HG02938 (cell line): ENCODE measurements around the gene FCHSD2.

Experiments used
- ATAC-seq: cut with Tn5 transposase; IDR thresholded peaks from one replicate; pipeline ENCODE4 v1.9.1; 2021; ENCODE audit warnings: mild to moderate bottlenecking, moderate library complexity; ENCODE audit not compliant: unreplicated experiment

FCHSD2 gene

DNA sequence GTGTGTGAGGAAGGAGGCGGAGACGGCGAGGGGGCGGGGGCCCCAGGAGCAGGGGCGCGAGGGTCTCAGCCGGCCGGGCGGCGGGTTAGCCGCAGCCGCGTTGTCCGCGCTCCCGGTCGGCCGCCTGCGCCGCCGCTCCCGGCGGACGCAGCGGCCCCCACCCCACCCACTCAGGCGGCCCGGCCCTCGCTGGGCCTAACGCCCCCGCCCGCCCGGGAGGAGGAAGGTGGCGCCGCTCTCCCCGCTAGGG, at the start of gene FCHSD2:
Gene FCHSD2, minus strand, starts transcription at position 191 of the 250 bp plus-strand sequence. CDS start 441 bp downstream, outside the sequence.
- ATAC-seq, result no peak

DNA sequence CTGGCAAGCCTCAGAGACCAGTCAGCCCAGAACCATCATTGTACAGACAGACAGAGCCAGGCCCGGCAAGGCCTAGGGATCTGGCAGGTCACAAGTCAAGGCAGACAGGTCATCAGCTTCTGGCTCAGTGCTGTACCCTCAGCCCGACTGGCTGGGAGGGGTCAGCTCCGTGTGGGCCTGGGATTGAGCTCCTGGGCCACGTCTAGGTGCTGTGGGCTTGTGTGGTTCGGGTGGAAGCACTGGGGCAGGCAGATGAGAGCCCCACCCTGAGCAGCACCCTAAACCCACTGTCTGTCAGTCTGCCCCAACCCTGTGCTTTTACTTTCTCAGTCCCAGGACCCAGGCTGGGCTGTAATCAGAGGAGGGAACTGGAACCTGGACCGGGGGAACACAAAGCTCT, 49.0 kb upstream of the FCHSD2 start:
- ATAC-seq, result no peak

DNA sequence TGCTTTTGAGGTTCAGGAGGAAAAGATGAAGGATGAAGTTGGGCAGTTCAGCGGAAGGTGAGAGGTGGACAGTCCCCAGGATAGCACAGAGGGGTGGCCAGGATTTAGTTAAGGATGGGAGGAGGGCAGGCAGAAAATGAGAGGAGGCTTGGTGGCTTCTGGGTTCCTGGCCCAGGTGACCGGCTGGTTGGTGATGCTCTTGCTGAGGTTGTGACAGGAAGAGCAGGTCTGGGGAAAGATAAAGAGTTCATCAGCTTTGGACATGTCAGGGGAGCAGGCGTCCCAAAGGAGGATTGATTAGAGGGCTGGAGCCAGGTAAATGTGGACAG, 48.4 kb upstream of the FCHSD2 start:
- ATAC-seq, result no peak

DNA sequence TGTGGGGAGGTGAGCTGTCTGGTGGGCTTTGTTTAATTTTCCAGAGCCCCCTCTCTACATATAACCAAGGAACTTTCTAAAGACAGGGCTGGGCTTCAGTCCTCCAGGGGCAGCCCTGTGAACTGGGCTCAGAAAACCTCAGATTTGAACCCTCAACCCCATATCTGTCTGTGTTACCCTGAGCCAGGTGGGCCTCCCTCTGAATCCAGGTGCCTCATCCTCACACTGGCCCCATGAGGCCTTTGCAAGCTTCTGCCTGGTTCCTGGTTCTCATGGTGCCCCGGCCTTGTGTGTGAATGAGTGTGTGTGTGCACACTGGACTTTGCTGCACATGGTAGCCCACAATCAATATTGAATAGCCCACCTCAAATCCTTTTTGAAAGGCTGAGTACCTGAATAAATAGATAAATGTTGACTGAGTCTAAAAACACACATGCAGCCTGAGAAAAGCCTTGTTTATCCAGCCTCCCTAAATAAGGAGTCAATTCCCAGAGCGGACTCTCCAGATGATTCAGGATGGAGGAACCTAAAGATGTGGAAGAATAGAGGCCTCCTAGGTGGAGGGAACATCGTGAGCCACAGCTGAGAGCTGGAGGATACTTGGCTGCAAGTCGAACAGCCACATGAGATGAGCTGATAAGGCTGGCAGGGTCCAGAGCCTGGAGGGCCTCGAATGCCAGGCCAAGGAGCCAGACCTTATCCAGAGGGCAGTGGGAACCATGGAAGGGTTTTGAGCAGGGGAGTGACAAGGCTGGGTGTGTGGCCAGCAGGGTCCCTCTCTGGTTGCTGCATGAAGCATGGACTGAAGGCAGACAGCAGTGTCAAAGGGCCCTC, 47.8 kb upstream of the FCHSD2 start:
- no peak for ATAC-seq

DNA sequence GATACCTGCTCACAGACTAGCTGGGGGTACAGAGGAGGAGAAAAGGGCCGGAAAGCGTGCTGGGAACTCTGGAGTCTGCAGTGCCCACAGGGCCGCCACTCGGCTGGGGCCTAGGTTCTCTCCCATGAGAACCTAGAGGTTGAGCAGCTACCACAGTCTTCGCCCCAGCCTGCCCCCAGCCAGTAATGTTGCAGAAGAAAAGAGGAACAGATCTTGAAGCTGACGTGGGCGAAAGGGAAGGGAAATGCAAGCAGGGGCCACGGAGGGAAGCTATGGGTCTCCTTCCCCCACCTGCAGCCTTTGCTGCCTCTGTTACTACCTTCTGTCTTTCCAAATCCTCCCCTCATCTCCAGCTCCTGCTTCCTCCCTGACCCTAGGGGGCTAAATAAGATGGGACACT, 47.2 kb upstream of the FCHSD2 start:
- ATAC-seq, result no peak

DNA sequence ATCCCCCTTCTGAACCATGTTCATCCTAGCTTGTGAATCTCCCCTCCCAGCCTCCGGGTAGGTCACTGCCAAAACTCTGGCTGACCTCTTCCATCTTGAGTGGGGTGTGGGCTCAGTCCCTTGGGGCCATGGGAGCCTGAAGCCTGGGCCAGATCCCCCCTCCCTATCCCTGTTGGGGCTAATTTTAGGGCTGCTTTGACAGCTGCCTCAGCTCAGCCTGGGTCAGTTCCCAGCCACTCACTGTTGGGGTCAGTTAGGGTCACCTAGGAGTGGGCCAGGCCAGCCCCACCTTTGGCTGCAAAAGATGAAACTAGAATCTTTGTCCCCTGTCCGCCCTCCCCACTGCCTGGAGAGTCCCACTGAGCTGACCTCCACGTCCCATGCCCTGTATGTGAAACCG, 46.2 kb upstream of the FCHSD2 start:
- ATAC-seq, result no peak

DNA sequence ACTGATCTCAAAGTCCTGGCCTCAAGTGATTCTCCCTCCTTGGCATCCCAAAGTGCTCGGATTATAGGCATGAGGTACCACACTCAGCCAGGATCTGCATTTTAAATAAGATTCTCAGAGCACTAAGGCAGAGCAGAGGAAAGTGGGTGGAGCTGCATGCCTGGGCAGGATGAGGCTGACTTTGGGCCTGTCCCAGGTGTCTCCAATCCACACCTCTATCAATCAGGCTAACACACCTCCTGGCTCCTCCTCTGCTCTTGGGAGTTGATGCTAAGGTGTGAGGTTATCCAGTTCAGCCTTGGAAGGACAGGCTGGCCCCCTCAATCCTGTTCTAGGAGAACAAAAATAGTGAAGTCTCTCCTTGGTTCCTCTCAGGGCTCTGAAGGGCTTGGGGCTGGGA, 45.7 kb upstream of the FCHSD2 start:
- no peak for ATAC-seq

DNA sequence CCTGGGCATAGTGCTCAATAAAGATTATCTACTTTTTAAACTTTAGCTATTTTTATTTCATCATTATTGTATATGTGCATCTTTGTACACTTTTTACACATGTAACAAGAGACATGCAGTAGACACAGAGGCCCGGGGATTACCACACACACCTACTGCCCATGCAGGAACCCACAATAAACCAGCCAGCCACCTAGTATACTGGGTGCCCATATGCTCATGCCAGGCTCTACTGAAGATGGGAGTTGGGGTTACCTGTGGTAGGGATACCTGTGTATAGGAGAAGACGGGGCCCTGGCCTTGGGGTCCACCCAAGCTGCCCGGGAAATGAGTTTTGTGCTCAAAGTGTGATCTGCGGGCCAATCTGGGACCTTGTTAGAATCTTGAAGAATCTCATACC, 44.8 kb upstream of the FCHSD2 start:
- no peak for ATAC-seq

DNA sequence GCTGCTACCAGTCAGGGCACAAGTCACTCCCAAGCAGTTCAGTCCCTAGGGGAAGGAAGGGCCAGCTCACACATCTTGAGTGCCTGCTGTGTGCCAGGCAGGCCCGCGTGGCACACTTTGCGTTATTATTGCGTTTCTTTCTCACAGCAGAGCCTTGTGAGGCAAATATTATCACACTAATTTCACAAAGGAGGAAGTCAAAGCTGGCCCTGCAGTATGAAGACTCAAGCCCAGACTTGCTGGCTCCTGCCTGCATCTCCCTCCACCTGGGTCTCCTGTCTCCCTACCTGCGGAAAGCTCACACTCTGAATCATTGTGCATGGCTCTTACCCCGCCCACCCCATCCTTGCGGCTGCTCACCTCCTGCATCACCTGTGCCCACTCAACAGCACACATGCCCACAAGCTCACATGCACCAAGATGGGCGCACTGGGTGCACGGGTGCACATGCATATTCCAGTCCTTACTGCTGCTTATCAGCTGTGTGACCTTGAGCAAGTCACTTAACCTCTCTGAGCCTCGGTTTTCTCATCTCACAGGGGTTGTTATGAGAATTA, 44.3 kb upstream of the FCHSD2 start:
- ATAC-seq, result no peak

DNA sequence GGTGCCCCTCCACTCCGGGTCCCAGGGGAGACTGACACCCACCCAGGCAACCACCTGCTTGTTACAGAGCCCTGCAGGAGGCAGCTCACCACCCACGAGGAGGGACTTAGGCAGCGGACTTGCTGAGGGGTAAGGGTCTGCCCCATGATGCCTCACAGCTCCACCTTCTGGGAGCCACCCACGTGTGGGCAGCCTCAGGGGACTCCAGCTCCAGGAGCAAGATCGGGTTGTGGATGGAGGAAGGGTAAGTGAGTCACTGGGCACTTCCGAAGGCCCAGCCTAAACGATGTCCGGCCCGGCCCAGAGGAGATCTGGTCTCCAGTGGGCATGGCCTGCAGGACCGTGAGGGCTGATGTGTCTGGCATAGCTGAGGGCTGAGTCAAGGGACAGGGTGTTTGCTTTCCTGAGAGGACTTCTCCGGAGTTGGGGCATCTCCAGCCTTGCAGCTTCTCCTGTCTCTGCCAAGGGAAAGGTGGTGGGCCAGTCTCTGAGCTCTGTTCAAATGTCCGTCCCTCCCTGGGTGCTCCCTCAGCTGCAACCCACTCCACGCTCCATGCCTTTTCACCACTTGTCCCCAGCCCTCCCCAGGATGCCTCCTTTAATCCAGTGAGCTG, 43.7 kb upstream of the FCHSD2 start:
- no peak for ATAC-seq

DNA sequence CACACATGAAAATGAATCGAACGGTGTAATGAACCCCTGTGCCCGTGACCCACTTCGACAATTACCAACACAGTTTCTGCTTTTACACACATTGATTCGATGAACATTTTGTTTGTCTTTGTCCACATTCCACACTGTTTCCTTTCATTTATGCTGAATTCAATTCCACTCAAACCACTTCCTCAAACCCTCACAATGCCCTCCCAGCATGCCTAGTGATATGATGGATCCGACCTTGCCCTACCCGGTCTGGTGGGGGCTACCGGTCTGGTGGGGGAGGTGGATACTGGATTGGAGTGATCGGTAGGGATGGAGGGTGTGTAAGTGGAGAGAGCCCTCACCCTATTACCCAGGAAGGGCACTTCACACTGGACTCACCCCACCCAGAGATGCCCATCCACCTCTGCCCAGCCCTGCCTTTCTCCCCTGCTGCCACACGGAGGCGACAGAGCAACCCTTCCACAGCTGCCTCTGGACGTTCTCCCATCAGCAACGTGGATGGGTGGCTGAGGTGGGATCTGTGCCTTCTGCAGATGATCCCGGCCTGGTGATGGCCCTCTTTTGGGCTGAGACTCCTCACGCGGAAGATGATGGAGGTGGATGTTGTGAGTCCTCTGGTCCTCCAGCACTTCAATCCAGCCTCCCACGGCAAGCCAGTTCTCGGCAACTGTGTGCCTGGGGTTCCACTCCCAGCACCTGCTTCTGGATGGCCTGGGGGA, 43.0 kb upstream of the FCHSD2 start:
- no peak for ATAC-seq

DNA sequence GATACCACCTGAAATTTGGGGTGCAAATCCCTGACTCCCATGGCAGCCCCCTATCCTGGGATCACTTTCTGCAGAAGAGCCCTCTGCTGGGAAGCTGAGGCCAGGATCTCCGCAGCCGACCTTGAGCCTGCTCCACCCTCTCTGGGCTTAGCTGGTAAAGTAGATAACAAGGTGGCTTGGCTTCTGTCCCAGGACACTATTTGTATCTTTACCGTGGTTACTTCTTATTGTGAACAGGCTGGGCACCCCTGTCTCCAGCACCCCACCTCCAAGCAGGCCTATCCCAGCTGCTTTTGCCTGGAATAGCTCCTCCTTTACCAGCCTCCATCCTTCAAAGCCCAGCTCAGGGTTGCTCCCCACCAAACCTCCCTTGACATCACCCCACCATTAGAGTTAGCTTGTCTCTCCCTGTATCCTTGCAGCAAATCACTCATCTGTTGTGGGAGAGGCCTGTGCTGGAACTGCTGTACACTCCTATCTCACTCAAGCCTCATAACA, 40.8 kb upstream of the FCHSD2 start:
- no peak for ATAC-seq

DNA sequence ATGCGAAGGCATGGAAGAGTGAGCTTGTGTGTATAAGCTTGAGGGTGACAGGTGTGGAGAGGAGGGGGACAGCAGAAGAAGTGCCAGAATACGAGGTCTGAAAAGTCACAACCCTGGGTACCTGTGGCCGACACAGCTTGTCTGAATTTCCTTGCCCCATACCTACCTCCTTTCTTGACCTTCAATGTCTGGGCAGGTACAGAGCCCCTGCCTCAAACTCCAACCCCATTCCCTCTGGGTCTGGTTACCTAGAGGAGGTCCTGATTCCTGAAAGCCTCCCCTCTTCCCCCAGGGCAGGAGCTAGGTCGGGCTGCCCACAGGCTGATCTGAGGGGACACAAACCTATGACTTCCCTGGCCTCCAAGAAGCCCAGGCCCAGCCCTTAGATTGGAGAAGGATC, 36.6 kb upstream of the FCHSD2 start:
- ATAC-seq, result no peak

DNA sequence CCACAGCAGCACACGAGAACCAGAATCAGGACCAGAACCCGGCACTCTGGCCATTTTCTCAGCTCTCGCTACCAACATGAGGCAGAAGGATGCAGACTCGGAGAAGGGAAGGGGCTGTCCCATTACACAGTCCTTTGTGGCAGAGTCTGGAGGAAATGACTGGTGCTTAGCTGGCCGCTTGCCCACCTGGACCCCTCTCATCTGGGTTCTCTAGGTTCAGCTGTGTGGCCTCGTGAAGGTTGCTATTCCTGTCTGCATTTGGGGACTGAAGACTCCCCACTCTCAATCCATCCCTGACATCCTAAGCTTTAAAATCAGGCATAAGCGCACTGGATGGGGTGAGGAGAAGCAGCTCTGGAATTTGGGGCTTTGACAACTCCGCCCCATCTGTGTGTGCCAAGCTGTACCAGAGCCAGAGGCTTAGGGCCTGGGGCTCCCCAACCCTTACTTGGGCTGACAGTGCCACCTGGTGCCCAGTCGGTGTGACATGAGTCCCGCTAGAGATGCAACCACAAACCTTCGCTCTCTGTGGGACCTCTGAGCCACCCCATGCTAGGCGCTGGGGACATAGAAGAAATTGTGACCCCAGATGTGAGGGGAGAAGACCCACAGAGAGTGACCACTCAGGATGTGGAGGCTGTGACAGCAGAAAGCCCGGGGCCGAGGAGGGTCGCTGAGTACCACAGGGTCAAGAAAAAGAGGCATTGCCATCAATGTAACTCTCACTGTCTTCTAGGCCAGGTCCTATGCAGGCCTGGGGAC, 35.8 kb upstream of the FCHSD2 start:
- ATAC-seq, result peak; percentile 73

DNA sequence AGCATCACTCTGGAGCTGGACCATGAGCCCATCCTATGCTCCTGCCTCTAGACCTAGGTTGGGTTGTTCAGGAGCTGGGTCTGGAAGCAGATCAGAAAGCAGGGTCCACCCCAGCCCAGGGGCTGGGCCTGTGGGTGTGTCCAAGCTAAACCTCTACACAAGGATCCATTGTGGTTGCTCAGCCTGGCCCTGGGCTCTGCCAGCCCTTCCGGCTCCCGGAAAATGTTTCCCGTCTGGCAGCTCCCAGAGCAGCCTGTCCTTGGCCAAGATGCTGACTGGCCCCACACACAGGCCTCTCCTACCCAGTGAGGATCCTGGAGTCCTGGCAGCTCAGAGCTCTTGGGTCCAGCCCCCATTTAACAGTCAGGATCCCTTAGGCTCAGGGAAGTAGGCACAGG, 35.3 kb upstream of the FCHSD2 start:
- no peak for ATAC-seq

DNA sequence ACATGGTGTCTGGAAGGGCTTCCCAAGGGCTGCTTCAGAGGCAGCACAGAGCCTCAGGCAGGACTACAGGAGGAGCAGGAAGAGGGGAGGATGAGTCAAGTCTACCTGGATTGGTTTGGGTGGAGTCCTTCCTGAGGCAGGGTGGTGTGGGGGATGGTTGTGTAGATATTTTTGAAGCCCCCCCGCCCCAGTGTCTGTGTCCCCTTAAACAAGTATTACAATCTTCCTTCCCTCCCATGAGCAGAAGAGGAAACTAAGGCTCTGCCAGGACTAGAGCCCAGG, 34.7 kb upstream of the FCHSD2 start:
- no peak for ATAC-seq

DNA sequence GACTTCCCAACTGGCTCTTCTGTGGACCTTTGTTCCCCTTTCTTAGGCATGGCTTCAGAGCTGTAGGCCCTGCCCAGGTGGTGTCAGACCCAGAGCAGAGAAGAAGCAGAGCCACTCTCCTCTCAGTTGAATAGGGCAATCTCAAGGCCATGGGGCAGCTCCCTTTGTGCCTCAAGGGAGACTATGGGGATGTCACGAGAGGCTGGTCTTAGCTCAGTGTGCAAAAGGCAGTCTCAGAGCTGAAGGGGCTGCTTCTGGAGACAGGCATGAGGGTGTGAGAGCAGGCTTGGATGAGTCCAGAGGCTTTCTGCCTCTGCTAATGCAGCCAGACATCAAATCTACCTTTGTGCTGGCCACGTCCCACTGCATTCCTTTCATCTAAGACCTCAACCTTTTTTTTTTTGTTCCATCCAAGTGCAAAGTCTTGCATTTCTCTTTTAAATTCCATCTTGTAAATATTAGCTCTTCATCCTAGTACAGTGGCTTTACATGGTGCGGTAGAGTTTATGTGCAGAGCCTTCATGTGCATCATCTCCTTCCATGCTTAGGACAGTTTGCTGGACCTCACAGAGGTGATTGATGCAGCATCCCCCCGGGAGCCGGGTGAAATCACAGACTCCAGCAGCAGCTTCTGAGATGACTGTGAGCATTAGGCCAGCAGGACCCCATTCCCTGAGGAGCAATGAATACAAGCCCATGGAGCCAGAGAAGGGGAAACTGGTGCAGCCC, 34.2 kb upstream of the FCHSD2 start:
- no peak for ATAC-seq

DNA sequence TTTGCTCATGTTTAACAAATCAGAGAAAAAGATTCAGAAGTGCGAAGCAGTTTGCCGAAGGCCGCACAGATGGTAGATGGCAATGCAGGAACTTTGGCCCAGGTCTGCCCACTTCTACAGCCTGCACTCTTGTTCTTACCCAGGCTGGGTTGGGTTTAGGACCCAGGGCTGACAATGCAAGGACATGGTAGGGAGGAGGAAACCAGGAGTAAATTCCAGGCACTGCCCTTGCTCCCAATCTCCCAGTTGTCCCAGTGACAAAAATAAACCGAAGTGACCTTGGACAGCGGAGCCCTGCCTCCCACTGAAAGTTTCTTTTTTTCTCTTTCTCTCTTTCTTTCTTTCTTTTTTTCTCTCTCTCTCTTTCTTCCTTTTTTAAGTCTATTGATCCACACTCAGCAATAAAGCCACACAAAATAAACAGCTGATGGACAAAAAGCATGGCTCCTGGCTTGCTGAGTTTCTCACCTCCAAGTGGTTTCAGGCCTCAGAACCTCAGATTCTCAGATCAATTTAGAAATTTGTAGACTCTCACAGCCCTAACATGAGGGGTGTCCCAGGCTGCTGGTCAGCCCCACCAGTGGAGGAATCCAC, 33.5 kb upstream of the FCHSD2 start:
- no peak for ATAC-seq

DNA sequence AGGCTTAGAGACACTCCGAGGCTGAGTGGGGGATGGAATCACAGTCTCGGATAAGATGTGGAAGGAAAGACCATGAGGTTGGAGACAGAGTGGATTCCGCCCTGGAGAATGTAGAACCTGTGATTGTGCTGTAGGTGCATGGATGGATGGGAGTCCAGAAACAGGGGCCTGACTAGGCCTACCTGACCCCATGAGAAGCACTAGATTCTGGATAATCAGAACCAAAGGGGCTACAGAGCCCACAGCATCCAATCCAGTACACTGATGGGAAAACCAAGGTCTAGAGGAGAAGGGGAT, 32.3 kb upstream of the FCHSD2 start:
- ATAC-seq, result no peak

DNA sequence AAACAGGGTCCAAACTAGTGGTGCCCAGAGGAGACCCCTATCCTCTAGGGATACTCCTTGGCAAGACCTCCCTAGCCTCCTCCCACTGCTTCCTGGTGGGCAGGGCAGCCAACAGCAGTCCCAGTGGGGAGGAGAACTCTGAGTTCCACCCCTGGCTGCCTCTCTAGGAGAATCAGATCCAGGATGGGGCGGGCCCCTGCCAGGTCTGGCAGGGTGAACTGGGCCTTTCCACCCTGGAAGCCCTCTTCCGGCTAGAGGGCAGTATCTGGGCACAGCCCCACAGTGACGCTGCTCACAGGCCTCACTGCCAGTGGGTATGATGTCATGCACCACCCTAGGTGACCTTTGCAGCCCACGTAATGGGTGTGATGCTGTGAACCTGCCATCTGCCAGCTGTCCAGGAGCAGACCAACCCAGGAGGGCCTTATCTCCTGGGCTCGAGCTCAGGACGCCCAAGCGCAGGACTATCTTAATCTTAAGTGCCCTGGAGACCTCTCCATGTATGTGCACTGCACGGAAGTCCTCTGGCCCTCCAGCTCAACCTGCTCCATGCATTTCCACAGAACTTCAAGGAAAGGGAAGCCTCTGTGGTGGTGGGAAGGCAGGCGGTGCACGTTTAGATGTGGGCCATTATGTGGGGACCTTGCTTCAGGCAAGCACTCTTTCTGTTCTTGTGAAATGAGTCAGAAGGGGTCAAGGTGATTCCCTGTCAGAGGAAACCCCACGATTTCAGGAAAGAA, 31.8 kb upstream of the FCHSD2 start:
- no peak for ATAC-seq
